T-cell (primary cell): ENCODE results near the gene AGBL5. TPM values are rescaled to one million over a fixed set of nuclear protein-coding genes. Genes with fewer than 3 reads are reported as not detected.
A peak's percentile ranks its signal among the peaks of the same experiment; 100 is the strongest.
"Not testable (repeated sequence)": the region's sequence is repeated elsewhere in the genome, so short reads cannot be mapped to it uniquely, and the experiment has no call there.

ENCODE experiments used
- ATAC-seq, 4 experiments: fragments of 200-7000 bp in 3 of 4; fragments of 150-1000 bp in 1 of 4; cut with Tn5 transposase; replicated peaks in 1 of 4; 1 replicate in 3 of 4; 2 replicates in 1 of 4; pipeline ENCODE4 v1.10.0; 2021; ENCODE audit warnings: moderate library complexity in 3 of 4, mild to moderate bottlenecking in 2 of 4, moderate number of reproducible peaks in 1 of 4
- CTCF ChIA-PET, 2 donors: fragments of 300-600 bp; sonication (Branson Sonifier 250); formaldehyde crosslinking; loops; one replicate each; lab custom pipeline; 2022; ENCODE audit warnings: antibody characterized with exemption in 2 of 2; lab: Charles Lee
- POLR2A ChIA-PET, 2 donors: fragments of 300-600 bp; sonication (Branson Sonifier 250); formaldehyde crosslinking; loops; one replicate each; lab custom pipeline; 2022; ENCODE audit warnings: antibody characterized with exemption in 2 of 2; lab: Charles Lee
- DNase-seq, 35 experiments: peaks; one replicate each; pipeline versions ENCODE4 v3.0.0 to v3.0.0-alpha.2; 2013 to 2023
- H3K27ac ChIP-seq: one replicate; pipeline ENCODE4 v1.5.1; 2013; ENCODE audit warnings: low read length
- H3K27me3 ChIP-seq, 2 experiments: replicated peaks in 1 of 2; 1 replicate in 1 of 2; 2 replicates in 1 of 2; pipeline versions ENCODE4 v1.6.1 to v1.7.0; 2013; ENCODE audit warnings: low read length in 1 of 2, mixed read lengths in 1 of 2; ENCODE audit not compliant: control insufficient read depth in 2 of 2, insufficient read depth in 2 of 2; ENCODE audit errors: extremely low read depth in 1 of 2
- H3K36me3 ChIP-seq, 2 donors: 1 replicate in 1 of 2; 2 replicates in 1 of 2; pipeline versions ENCODE4 v1.6.1 to v1.7.0; 2013; ENCODE audit warnings: low read length in 1 of 2; ENCODE audit not compliant: control insufficient read depth in 2 of 2, insufficient read depth in 1 of 2; ENCODE audit errors: extremely low read depth in 1 of 2
- H3K4me1 ChIP-seq, 2 experiments: 1 replicate in 1 of 2; 2 replicates in 1 of 2; pipeline versions ENCODE4 v1.6.1 to v1.7.0; 2013; ENCODE audit warnings: low read length in 2 of 2, mixed read lengths in 1 of 2; ENCODE audit not compliant: insufficient read depth in 2 of 2, control insufficient read depth in 1 of 2; ENCODE audit errors: extremely low read depth in 1 of 2
- H3K4me3 ChIP-seq, 2 donors: 1 replicate in 1 of 2; 2 replicates in 1 of 2; pipeline versions ENCODE4 v1.5.1 to v1.7.0; 2013; ENCODE audit warnings: mild to moderate bottlenecking in 2 of 2, low read length in 1 of 2, moderate library complexity in 1 of 2; ENCODE audit not compliant: control insufficient read depth in 1 of 2; ENCODE audit errors: extremely low read depth in 1 of 2
- H3K9me3 ChIP-seq: 2 replicates; pipeline ENCODE4 v1.7.0; 2013
- H3K27ac Mint-ChIP-seq, 2 donors: one replicate each; pipeline ENCODE4 v1.8.0; 2020 to 2021; ENCODE audit warnings: mild to moderate bottlenecking in 2 of 2, mixed read lengths in 2 of 2
- H3K27me3 Mint-ChIP-seq, 2 donors: one replicate each; pipeline ENCODE4 v1.8.0; 2021 to 2022; ENCODE audit warnings: mixed read lengths in 2 of 2
- H3K36me3 Mint-ChIP-seq: one replicate; pipeline ENCODE4 v1.8.0; 2021; ENCODE audit warnings: mixed read lengths
- H3K4me1 Mint-ChIP-seq, 3 donors: one replicate each; pipeline ENCODE4 v1.8.0; 2020 to 2022; ENCODE audit warnings: mixed read lengths in 3 of 3, mild to moderate bottlenecking in 1 of 3
- H3K4me3 Mint-ChIP-seq, 3 donors: one replicate each; pipeline ENCODE4 v1.8.0; 2020 to 2022; ENCODE audit warnings: mild to moderate bottlenecking in 3 of 3, mixed read lengths in 3 of 3, moderate library complexity in 3 of 3
- H3K9me3 Mint-ChIP-seq, 3 donors: one replicate each; pipeline ENCODE4 v1.8.0; 2020 to 2022; ENCODE audit warnings: mixed read lengths in 3 of 3
- WGBS: methylation state at CpG from one replicate; pipeline ENCODE4 v1.1.5; 2013; ENCODE audit warnings: missing lambda C conversion rate; ENCODE audit not compliant: insufficient coverage; 5-methylcytosine and 5-hydroxymethylcytosine counted together
- total RNA-seq, 35 experiments: library from RNA in 6 of 35; stranded (reverse) in 6 of 35; fragments of 120-200 nt in 1 of 35; gene quantifications; one replicate each; pipeline versions ENCODE4 v1.2.1 to v1.2.4 and lab custom pipeline; 2013 to 2026

AGBL5 gene
- total RNA-seq, 5 donors from 2014 or later (not counting 1 experiment from before 2014, with no cell fraction given) = 9.5 to 13.3 (median 11.2) TPM

GRCh38 chr2:27110603-27111352, 59.3 kb downstream of the AGBL5 start:
- H3K9me3 ChIP-seq, H3K4me3 Mint-ChIP-seq, H3K27ac ChIP-seq, POLR2A ChIA-PET, CTCF ChIA-PET, DNase-seq, H3K4me3 ChIP-seq, H3K4me1 Mint-ChIP-seq, H3K9me3 Mint-ChIP-seq, H3K27ac Mint-ChIP-seq, H3K27me3 Mint-ChIP-seq, H3K27me3 ChIP-seq, ATAC-seq, H3K4me1 ChIP-seq, H3K36me3 ChIP-seq, H3K36me3 Mint-ChIP-seq: not testable (repeated sequence)
- 80% methylated on average over 18 of the region's 24 CpGs for WGBS

GRCh38 chr2:27111392-27112078, 60.1 kb downstream of the AGBL5 start:
- ATAC-seq, H3K27ac Mint-ChIP-seq, H3K4me3 ChIP-seq, H3K4me1 Mint-ChIP-seq, H3K36me3 ChIP-seq, H3K9me3 Mint-ChIP-seq, H3K4me3 Mint-ChIP-seq, H3K36me3 Mint-ChIP-seq, H3K9me3 ChIP-seq, H3K4me1 ChIP-seq, H3K27me3 Mint-ChIP-seq, CTCF ChIA-PET, H3K27ac ChIP-seq, DNase-seq: not testable (repeated sequence)
- 95% methylated on average over 38 of the region's 49 CpGs for WGBS
- peaks cover 0 to 11% of the 10 kb centered on the region in 2 experiments for H3K27me3 ChIP-seq
- POLR2A ChIA-PET = interaction anchor here in 1 of 2 donors (0.5 kb wide), 1 partner anchor 96 kb away, joined by 3 read pairs; no protein-coding TSS in a partner anchor

- ATAC-seq = no peak
- 59% methylated on average over 2 of the region's 2 CpGs for WGBS
- H3K9me3 ChIP-seq = no peaks in the 10 kb centered on the region
- peaks cover 0 to 10% (median 7%) of the 10 kb centered on the region in 3 donors for H3K4me1 Mint-ChIP-seq
- CTCF ChIA-PET = interaction anchor here in 1 of 2 donors (0.6 to 0.7 kb wide), 2 partner anchors 158 to 188 kb away, joined by 3 to 4 read pairs; no protein-coding TSS in a partner anchor
- peaks cover 0 to 10% of the 10 kb centered on the region in 2 experiments for H3K4me1 ChIP-seq
- peaks cover 3 to 27% of the 10 kb centered on the region in 2 experiments for H3K27me3 ChIP-seq
- H3K27ac ChIP-seq = no peak overlapping the region
- DNase-seq = no peak
- H3K36me3 ChIP-seq = no peaks in the 10 kb centered on the region
- H3K36me3 Mint-ChIP-seq = peaks cover 2% of the 10 kb centered on the region
- no peak overlapping the region for H3K27ac Mint-ChIP-seq
- H3K4me3 ChIP-seq = no peak overlapping the region
- POLR2A ChIA-PET = interaction anchor here in 1 of 2 donors (0.6 kb wide), 1 partner anchor 22 kb away, joined by 4 read pairs; no protein-coding TSS in a partner anchor
- H3K27me3 Mint-ChIP-seq = peaks cover 13 to 30% of the 10 kb centered on the region in 2 donors
- no peaks in the 10 kb centered on the region for H3K9me3 Mint-ChIP-seq
- H3K4me3 Mint-ChIP-seq = no peak overlapping the region
Observed at GRCh38 chr2:27115519-27115918, 64.1 kb downstream of the AGBL5 start.

GRCh38 chr2:27117995-27118524, 66.6 kb downstream of the AGBL5 start:
- ATAC-seq (no peak), DNase-seq (no peak)
- Mint-ChIP-seq H3K27ac (no peak overlapping the region), H3K27me3 (peaks cover 13 to 33% of the 10 kb centered on the region in 2 donors), H3K4me3 (peak overlapping the region; percentile 31 to 49 (median 37)), H3K4me1 (peaks cover 5 to 15% (median 12%) of the 10 kb centered on the region in 3 donors), H3K9me3 (no peaks in the 10 kb centered on the region), H3K36me3 (peaks cover 2% of the 10 kb centered on the region)
- H3K27ac ChIP-seq = no peak overlapping the region
- WGBS = 55% methylated on average over 10 of the region's 14 CpGs
- H3K36me3 ChIP-seq = no peaks in the 10 kb centered on the region
- H3K4me1 ChIP-seq = peaks cover 0 to 15% of the 10 kb centered on the region in 2 experiments
- ChIA-PET CTCF (no interaction called here), POLR2A (no interaction called here)
- H3K27me3 ChIP-seq = peaks cover 3 to 28% of the 10 kb centered on the region in 2 experiments
- H3K4me3 ChIP-seq = peak overlapping the region in 1 of 2 donors; percentile 23
- H3K9me3 ChIP-seq = no peaks in the 10 kb centered on the region

GRCh38 chr2:27118525-27119329, 67.3 kb downstream of the AGBL5 start, which contains the start of gene CGREF1:
TSS of gene CGREF1 (minus strand) at chr2:27119128. CDS start at chr2:27104366, 14,762 bp downstream.
- Histone ChIP-seq H3K27ac (no peak within 1 kb of the TSS), H3K27me3 (peaks cover 3 to 28% of the 10 kb centered on the region in 2 experiments), H3K9me3 (no peaks in the 10 kb centered on the region), H3K36me3 (no peaks in the 10 kb centered on the region), H3K4me3 (peak within 1 kb of the TSS; percentile 25 to 39), H3K4me1 (peaks cover 2 to 20% of the 10 kb centered on the region in 2 experiments)
- H3K9me3 Mint-ChIP-seq = no peaks in the 10 kb centered on the region
- H3K36me3 Mint-ChIP-seq = peaks cover 2% of the 10 kb centered on the region
- H3K27me3 Mint-ChIP-seq = peaks cover 13 to 33% of the 10 kb centered on the region in 2 donors
- peak within 1 kb of the TSS in 1 of 2 donors; percentile 43 for H3K27ac Mint-ChIP-seq
- 7% methylated on average over 84 of the region's 84 CpGs for WGBS
- peak in 1 of 4 experiments; percentile 12 for ATAC-seq
- H3K4me3 Mint-ChIP-seq = peak within 1 kb of the TSS; percentile 59 to 76 (median 71)
- H3K4me1 Mint-ChIP-seq = peaks cover 10 to 19% (median 16%) of the 10 kb centered on the region in 3 donors
- CTCF ChIA-PET = no interaction called here
- POLR2A ChIA-PET = no interaction called here
- peak in 1 of 35 experiments; percentile 27 for DNase-seq
